GM18909 (cell line): ENCODE data around the gene HPCAL1.

ENCODE experiments used
- ATAC-seq: cut with Tn5 transposase; IDR thresholded peaks from one replicate; pipeline ENCODE4 v1.9.1; 2021; ENCODE audit warnings: mild to moderate bottlenecking; ENCODE audit not compliant: unreplicated experiment, poor library complexity

Gene HPCAL1

DNA sequence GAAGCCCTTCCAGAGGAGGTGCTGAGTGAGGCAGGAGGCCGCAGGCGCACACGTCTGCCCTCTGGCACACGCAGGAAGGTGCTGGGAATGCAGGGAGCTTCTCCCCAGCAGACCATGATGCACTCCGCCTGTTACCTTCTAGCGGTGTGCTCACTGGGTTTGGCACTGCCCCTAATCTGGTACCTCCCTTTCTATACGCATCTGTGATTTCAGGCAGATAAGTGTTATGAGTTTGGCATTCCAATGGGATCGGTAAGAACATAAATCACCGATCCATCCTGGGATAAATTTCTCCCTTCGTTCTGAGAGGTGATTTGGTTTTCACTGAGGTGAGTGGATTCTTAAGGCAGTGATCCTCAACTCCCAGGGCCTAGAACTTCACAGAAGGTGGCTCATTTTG is 110.8 kb downstream of the HPCAL1 start:
- ATAC-seq, result no peak

DNA sequence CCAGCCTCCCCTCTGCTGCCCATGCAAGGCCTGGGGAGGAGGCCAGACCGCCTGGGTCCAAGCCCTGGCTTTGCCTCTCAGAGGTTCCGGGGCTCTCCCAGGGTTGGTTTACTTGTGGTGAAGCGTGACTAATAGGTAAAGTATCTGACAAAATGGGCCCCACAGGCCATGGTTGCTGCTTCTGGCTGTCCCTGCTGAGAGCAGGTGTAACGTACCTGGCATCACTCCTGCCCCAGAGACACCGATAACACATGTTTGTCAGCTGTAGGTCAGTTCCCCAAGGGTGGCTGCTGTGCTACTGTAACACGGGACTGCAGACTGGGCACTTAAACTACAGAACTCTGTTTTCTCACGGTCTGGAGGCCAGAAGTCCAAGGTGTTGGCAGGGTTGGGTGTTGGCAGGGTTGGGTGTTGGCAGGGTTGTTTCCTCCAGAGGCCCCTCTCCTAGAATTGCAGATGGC is 111.3 kb downstream of the HPCAL1 start:
- ATAC-seq, result no peak

DNA sequence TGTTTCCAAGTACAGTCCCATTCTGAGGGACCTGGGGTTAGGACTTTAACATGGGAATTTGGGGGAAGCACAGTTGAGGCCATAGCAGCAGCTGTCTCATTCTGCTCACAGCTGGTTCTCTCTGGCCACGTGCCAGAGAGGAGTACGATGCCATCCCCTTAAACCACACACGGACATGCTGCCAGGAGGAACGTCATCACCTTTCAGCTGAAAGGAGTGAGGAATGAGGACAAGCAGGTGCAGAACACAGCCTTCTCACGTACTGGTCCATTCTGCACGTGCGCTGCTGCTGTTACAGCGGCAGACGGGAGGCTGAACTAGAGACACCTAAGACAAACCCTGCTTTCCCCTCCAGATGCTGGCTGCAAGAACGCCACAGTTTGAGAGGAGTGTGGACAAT is 111.9 kb downstream of the HPCAL1 start:
- no peak for ATAC-seq

DNA sequence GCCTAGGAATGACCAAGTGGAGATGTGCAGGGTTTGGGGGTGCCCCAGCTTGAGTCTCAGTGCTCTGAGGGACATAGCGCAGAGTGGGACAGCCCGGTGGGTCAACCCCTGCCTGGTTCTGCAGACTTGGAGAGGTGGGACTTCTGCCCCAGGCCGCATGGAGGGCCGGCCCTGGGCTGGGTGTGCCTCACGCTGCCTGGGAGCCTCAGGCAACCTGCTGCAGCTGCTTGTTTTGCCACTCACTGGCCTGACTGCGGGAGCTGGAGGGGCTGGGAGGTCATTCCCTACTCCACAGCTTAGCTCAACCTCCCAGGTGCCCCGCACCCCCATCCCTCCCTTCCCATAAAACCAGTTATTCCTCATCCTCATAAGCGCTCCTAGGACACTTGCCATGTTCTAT is 112.3 kb downstream of the HPCAL1 start:
- ATAC-seq, result no peak

DNA sequence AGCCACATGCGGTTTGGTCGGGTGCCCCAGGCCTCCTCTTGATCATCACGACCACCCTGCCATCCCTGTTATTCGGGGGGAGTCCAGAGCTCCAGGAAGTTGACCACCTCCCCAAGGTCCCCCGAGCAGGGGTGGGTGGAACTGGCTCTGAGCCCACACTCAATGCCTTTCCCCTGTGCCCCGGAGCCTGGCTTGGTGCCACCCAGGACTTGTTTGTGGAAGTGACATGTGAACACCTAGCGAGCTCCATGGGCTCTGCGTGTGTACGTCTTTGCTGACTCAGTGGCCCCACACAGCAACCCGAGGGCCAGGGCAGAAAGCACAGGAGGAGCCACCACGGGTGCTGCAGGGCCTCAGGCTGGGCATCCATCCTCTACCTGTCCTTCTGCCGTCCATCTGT is 112.9 kb downstream of the HPCAL1 start:
- ATAC-seq, result no peak

DNA sequence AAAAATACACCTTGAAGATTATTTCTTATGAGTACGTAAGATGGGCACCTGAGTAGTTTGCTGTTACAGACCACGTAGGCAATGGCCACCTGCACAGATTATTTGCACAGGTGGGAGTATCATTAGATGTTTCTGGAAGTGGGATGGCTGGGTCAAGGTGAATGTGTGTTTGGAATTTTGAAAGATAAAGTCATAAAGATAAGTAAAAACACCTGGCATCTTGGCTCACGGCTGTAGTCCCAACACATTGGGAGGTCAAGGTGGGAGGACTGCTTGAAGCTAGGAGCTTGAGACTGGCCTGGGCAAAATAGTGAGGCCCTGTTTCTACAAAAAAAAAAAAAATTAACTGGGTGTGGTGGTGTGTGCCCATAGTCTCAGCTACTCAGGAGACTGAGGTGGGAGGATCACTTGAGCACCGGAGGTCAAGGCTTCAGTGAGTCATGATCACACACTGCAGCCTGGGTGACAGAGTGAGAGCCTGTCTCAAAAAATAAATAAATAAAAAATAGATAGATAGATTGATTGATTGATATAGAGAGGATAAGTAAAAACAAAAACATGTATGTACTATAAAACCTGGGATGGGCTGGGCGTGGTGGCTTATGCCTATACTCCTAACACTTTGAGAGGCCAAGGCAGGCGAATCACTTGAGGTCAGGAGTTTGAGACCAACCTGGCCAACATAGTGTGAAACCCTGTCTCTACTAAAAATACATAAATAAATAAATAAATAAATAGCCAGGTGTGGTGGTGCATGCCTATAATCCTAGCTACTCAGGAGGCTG is 115.0 kb downstream of the HPCAL1 start:
- ATAC-seq, result no peak

DNA sequence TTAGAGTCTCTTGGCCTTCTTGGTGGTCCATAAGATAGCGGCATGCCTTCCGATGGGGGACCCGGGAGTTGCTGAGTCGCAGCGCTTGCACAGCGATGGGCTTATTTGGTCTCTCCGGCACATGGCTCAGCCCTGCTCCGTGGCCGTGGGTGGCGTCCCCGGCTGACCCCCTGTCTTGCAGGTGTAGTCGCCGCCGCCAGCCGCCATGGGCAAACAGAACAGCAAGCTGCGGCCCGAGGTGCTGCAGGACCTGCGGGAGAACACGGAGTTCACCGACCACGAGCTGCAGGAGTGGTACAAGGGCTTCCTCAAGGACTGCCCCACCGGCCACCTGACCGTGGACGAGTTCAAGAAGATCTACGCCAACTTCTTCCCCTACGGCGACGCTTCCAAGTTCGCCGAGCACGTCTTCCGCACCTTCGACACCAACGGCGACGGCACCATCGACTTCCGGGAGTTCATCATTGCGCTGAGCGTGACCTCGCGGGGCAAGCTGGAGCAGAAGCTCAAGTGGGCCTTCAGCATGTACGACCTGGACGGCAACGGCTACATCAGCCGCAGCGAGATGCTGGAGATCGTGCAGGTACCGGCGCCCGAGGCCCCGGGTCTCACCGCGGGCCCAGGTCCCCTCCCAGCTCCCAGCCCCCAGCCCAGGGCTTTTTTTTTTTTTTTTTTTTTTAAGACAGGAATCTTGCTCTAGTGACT is 117.0 kb downstream of the HPCAL1 start:
- no peak for ATAC-seq

DNA sequence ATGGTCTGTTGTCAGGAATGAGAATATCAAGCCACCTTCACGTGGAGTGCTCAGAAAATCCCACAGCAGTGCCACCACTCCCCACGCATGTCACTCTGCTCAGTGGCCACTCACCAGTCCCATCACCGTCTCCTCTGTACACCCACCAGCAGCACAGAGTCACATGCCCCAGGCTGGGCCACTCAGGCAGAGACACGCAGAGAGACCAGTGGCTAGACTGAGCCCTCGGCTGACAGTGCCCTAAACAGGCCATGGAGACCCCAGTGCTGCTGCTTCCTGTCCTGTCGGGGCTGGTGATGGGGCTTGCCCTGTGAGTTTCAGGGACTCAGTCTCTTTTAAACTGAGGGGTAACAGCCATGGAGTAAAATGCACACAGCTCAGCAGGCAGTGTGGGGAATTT is 119.5 kb downstream of the HPCAL1 start:
- no peak for ATAC-seq

DNA sequence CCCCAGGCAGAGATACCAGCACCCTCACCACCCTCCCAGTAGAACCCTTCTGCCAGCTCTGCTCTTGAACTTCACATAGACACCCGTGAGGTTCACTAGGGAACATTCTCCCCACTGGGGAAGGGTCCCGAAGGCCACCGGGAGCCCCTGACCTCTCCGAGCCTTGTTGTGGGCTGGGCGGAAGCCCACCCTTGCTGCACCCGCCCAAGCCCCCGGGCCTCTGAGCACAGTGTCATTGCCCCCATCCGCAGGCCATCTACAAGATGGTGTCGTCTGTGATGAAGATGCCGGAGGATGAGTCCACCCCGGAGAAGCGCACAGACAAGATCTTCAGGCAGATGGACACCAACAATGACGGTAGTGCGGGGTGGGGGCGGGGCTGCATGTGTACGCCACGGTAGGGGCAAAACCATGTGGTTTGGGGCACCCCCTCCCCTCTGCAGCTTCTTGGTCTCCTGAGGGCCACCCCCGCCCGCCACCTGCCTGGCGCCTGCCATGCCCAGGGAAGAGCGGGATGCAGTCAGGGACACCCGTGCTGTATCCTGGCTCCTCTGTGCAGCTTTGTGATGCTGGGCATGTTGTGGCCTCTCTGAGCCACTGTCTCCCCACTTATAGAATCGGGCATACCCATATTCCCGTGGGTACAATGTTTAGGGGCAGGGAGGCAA is 120.2 kb downstream of the HPCAL1 start:
- ATAC-seq, result no peak

DNA sequence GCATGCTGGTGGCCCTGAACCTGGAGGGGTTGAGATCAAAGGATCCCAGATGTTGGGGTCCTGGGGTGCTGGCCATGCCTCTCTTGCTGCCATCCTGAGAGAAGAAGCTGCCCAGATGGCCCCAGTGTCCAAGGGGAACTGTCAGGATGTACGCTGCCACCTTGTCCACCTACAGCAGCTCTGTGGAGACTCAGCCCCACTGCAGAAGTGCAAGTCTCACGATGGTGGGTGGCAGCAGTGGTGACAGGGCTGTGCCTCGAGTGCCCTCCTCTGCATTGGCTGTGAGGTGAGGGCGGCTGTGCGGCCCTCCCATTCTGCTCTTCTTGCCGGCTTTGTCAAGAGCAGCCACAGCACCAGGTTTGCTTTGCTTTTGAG is 120.7 kb downstream of the HPCAL1 start:
- no peak for ATAC-seq

DNA sequence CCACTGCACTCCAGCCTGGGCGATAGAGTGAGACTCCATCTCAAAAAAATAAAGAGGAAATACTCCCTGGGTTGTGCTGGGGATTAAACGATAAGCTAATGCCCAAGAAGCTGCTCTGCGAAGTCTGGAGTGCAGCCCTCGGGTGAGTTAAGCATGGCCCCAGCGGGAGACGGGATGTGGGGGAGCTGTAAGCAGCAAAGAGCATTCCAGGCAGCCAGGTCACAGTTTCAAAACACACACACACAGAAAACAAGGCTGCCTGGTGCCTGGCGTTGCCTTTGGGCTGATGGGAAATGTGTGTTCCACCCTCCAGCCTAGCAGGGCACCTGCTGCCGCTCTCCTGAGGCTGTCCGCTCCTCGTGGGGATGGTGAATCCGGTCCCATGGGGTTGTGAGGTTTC is 121.3 kb downstream of the HPCAL1 start:
- ATAC-seq, result no peak

DNA sequence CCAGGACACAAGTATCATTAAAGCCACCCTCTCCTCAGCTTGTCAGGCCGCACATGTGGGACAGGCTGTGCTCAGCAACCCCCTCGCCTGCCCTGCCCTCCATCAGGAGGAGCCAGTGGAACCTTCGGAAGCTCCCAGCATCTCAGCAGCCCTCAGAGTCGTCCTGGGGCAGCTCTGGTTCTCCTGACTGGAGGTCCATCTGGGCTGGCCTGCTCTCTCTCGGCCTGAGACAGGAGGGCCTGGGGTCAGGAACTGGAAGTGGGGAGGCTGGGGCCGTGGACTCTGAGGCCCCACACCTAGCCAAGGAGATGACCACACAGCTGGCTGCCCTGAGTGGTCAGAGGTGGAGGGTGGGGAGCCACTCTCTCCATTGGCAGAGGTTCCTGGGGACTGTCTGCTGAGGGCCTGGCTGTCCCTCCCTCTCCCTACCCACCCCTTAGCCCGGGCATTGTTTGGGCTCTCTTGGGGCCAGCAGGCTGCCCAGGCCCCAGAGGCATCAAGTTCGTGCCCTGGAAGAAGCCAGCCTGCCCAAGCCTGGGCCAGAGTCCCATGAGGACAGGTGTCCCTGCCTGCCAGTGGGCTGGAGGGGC is 122.3 kb downstream of the HPCAL1 start:
- ATAC-seq, result no peak

DNA sequence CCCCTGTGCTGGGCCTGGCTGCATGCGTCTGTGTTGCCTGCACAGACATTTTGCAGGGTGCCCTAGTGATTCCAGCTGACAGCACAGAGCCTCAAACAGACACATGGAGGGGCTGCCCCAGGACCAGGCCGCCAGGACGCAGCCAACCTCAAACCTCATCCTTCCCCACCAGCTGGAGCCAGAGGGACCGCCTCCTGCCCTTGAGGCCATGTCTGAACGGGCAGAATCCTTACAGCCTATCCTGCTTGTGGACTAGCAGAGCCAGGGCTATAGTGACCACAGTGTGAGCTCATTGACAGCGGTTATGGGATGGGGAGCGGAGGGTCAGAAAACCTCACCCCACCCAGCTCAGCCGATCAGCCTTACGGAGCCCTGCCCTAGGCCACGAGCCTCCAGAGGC is 123.0 kb downstream of the HPCAL1 start:
- ATAC-seq, result no peak

DNA sequence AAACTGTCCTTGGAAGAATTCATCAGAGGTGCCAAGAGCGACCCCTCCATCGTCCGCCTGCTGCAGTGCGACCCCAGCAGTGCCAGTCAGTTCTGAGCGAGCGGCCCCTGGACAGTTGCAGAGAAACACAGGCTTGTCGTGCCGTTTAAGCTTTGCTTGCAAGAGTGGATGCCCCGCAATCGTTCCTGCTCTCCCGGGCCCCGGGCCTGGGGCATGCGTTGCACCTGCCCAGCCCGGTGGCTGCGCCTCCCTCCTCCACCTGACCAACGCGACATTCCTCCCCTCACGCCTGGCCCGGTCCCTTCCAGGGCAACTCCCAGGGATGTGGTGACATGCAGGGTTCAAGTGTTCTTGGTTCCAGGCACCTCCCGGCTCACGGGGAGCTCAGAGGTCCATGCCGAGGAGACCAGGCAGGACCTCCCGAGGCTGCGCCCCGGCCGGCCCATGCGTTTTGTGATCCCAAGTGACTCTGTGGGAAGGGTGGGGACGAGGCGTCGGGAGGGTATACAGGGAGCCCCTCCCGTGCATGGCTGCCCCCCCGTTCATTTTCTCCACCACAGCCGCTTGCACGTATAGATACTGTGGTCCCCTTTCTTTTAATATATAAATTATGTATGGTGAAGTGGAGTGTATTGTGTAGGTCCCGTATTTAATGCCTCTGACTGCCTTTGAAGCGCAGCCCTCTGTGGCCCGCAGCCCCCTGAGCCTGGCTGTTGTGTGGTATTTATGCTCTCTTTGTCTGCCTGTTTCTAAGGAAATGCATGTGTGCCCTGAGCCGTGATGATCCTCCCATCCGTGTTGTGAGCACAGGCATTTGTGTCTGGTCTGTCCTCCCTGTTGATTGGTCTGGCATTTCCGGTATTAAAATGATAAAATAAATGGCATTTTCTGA is 124.3 kb downstream of the HPCAL1 start:
- ATAC-seq, result no peak

DNA sequence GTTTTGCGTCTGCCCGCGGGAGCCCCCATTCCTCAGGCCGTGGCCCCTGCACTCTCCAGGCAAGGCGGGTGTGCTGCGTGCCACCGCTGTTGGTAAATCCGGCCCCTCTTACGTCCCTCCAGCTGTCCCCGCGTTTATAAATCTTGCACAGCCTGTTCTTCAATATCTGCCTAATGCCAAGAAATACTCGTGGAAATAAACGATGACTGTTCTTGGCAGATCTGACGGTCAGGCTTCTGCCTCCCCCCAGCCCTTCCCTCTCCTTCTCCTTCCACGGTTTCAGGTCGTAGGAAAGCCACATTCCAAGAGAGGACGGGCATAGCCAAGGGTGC is 124.9 kb downstream of the HPCAL1 start:
- ATAC-seq, result no peak

DNA sequence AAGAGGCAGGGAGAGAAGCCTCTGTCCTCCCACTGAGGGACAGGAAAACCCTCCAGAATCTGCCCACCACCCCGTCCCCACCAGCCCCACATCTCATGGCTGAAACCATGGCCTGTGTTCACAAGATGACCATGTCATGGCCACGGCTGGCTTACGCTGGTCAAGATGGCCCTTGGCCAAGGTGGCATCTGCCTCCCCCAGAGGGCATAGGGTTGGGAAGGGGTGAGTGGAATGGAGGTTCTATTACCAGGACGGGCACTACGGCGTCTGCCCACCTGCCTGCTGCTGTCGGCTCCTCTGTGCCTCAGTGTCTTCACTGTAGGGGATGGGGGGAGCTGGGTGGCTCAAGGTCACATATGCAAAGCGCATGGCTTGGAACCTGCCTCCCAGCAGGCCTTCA is 125.7 kb downstream of the HPCAL1 start:
- no peak for ATAC-seq

DNA sequence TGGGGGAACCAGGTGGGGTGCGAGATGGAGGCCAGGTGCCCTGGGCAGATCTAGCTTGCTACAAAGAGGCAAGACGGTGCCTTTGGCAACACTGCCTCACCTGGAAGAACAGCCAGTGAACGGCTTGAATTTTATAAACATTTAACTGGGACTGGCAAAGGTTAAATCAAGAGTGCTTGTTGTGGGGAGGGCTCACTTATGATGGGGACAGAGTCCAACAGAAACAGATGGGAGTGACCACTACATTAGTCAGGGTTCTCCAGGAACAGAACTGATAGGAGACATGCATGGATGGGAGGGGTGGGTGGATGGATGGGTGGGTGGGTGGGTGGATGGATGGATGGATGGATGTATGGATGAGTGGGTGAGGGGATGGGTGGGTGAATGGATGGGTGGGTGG is 126.2 kb downstream of the HPCAL1 start:
- no peak for ATAC-seq

DNA sequence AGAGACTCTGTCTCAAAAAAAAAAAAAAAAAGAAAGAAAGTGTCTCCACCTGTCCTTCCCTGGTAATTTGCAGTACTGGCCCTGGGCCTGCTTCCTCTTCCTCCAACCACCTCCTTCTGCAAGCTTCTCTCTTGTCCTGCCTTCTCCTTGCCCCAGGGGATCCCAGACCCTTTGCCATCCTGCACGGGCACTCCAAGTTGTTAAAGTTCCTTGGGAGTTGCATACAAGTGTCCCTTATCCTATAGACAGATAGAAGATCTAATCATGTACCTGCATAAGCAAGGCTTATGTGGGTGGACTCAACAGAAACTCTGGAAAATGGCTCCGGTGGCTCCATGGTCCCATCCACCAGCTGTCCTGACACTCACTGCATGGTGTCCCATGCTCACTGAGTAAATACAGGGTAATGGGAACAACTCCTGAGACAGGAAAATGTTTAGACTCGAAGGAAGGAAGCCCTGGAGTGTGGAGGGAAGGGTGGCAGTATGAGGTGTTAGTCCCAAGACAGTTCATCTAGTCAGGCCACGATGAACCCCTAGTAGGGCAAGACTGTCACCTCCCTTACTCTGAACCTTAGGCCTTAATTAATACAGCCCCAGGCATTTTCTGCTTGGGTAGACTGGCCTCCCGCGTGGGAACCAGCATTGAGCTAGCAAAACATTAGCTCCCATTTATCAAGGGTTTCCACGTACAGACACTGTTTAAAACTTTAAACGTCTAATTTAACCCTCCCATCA is 128.3 kb downstream of the HPCAL1 start:
- ATAC-seq, result no peak

DNA sequence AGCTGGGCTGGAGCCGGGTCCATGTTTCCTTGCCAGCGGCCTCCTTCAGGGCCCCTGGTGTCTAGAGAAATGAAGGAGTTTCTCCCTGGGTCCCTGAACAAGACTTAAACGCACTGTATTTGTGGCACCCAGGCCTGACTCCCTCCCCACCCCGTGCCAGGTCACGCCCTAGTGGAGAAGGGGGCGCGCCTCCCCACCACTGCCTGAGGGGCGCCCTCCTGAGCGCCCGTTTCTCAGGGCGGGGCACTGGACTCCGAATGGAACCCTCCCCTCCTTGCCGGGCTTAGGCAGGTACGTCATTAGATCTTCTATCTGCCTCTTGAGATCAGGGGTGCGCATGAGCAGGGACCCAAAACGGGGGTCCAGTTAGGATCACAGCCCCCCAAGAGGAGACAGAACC is 129.1 kb downstream of the HPCAL1 start:
- no peak for ATAC-seq
